Measurements from ENCODE around the gene SENP8.

SENP8 gene

GRCh38 chr15:72113347-72114031 lies 4.7 kb upstream of the SENP8 start:
- DNase-seq (ENCODE audit: low spot score): no peak

GRCh38 chr15:72116731-72117485 lies 1.3 kb upstream of the SENP8 start:
- DNase-seq (ENCODE audit: low spot score): peak; percentile 34

GRCh38 chr15:72117486-72118016 lies 652 bp upstream of the SENP8 start:
- DNase-seq (ENCODE audit: low spot score): no peak

GRCh38 chr15:72124218-72124617 lies 6.0 kb downstream of the SENP8 start:
- DNase-seq (ENCODE audit: low spot score): no peak

- DNase-seq (ENCODE audit: low spot score): no peak
Observed at GRCh38 chr15:72127724-72128322, 9.6 kb downstream of the SENP8 start.

GRCh38 chr15:72128359-72128758 lies 10.2 kb downstream of the SENP8 start:
- DNase-seq (ENCODE audit: low spot score): no peak

GRCh38 chr15:72130272-72130671 lies 12.1 kb downstream of the SENP8 start:
- no peak for DNase-seq (ENCODE audit: low spot score)

GRCh38 chr15:72131922-72132321 lies 13.7 kb downstream of the SENP8 start:
- no peak for DNase-seq (ENCODE audit: low spot score)

GRCh38 chr15:72133211-72133610 lies 15.0 kb downstream of the SENP8 start:
- no peak for DNase-seq (ENCODE audit: low spot score)

GRCh38 chr15:72135719-72136118 lies 17.5 kb downstream of the SENP8 start:
- no peak for DNase-seq (ENCODE audit: low spot score)

GRCh38 chr15:72136170-72137051 lies 18.2 kb downstream of the SENP8 start:
- no peak for DNase-seq (ENCODE audit: low spot score)

- DNase-seq (ENCODE audit: low spot score): no peak
Observed at GRCh38 chr15:72139667-72140066, 21.5 kb downstream of the SENP8 start.

- no peak for DNase-seq (ENCODE audit: low spot score)
Observed at GRCh38 chr15:72140088-72140487, 21.9 kb downstream of the SENP8 start.

GRCh38 chr15:72141171-72142084 lies 23.2 kb downstream of the SENP8 start:
- DNase-seq (ENCODE audit: low spot score): no peak

GRCh38 chr15:72146221-72146620 lies 28.0 kb downstream of the SENP8 start:
- no peak for DNase-seq (ENCODE audit: low spot score)

GRCh38 chr15:72146934-72147333 lies 28.7 kb downstream of the SENP8 start:
- DNase-seq (ENCODE audit: low spot score): no peak

- DNase-seq (ENCODE audit: low spot score): no peak
Observed at GRCh38 chr15:72147418-72147817, 29.2 kb downstream of the SENP8 start.

- DNase-seq (ENCODE audit: low spot score): no peak
Observed at GRCh38 chr15:72153269-72154000, 35.2 kb downstream of the SENP8 start.

GRCh38 chr15:72154316-72154715 lies 36.1 kb downstream of the SENP8 start:
- DNase-seq (ENCODE audit: low spot score): no peak

- no peak for DNase-seq (ENCODE audit: low spot score)
Observed at GRCh38 chr15:72155003-72155621, 36.9 kb downstream of the SENP8 start.
